A549 (cell line): ENCODE data around the gene LRCOL1. TPM values are rescaled to one million over a fixed set of nuclear protein-coding genes. Genes with fewer than 3 reads are reported as not detected.

ENCODE experiments used
- ATAC-seq, 2 experiments: fragments of 200-7000 bp in 1 of 2; fragments of >200 bp in 1 of 2; cut with Nextera tagmentation in 1 of 2; cut with Tn5 transposase in 1 of 2; 3 replicates each; pipeline versions ENCODE4 v1.8.0 to v1.9.1; 2018 to 2020; ENCODE audit warnings: mild to moderate bottlenecking in 1 of 2, moderate library complexity in 1 of 2
- CTCF ChIA-PET: fragments of 300-600 bp; sonication (Branson Sonifier 250); formaldehyde crosslinking; extraction: SDS; loops from one replicate; lab custom pipeline; 2021; ENCODE audit warnings: antibody characterized with exemption, inconsistent platforms; lab: Yijun Ruan, JAX
- POLR2A ChIA-PET: fragments of 350-600 bp; formaldehyde crosslinking; extraction: SDS; loops from one replicate; lab custom pipeline; 2021; ENCODE audit warnings: antibody characterized with exemption, inconsistent platforms; lab: Yijun Ruan, JAX
- DNase-seq, 2 experiments: peaks; one replicate each; pipeline versions ENCODE4 v3.0.0 to v3.0.0-alpha.2; 2011 to 2016; ENCODE audit warnings: low read depth in 1 of 2, low spot score in 1 of 2
- FAIRE-seq: peaks from 2 replicates; lab custom pipeline; 2011; peaks lifted over from hg19 to GRCh38; lab: Jason Lieb, UNC
- H3K27ac ChIP-seq, 2 experiments: fragments of >200 bp; sonication (Bioruptor Twin); formaldehyde crosslinking; 3 replicates each; pipeline ENCODE4 v1.5.1; 2016 to 2017
- H3K4me1 ChIP-seq: fragments of >200 bp; sonication (Bioruptor Twin); formaldehyde crosslinking; 3 replicates; pipeline ENCODE4 v1.6.1; 2016
- H3K4me2 ChIP-seq: fragments of >200 bp; sonication (Bioruptor Twin); formaldehyde crosslinking; 3 replicates; pipeline ENCODE4 v1.6.1; 2016
- H3K4me3 ChIP-seq: fragments of >200 bp; sonication (Bioruptor Twin); formaldehyde crosslinking; 3 replicates; pipeline ENCODE4 v1.5.1; 2016
- H3K9me3 ChIP-seq: fragments of >200 bp; sonication (Bioruptor Twin); formaldehyde crosslinking; 3 replicates; pipeline ENCODE4 v1.6.1; 2016
- ATOH8 ChIP-seq: fragments of 250-450 bp; sonication (Bioruptor Pico); IDR thresholded peaks from 2 replicates; pipeline ENCODE4 v1.5.0; 2020; ENCODE audit warnings: low read depth, mild to moderate bottlenecking, moderate library complexity
- BHLHE40 ChIP-seq: IDR thresholded peaks from 2 replicates; pipeline ENCODE4 v1.6.1; 2012; ENCODE audit warnings: low read depth, low read length, inconsistent platforms
- CBX2 ChIP-seq: fragments of 200-600 bp; sonication (generic); IDR thresholded peaks from 2 replicates; pipeline ENCODE4 v1.6.1; 2016; ENCODE audit warnings: low read depth, mild to moderate bottlenecking, borderline replicate concordance
- CBX8 ChIP-seq: fragments of 200-600 bp; sonication (generic); IDR thresholded peaks from 2 replicates; pipeline ENCODE4 v1.6.1; 2016
- CHD2 ChIP-seq: fragments of 150-350 bp; IDR thresholded peaks from 2 replicates; pipeline ENCODE4 v1.6.1; 2014; ENCODE audit warnings: low read length; ENCODE audit not compliant: partially characterized antibody
- FOSL2 ChIP-seq, 2 experiments: fragments of 450-650 bp in 1 of 2; fragments of >200 bp in 1 of 2; sonication (Bioruptor Twin) in 1 of 2; formaldehyde crosslinking; IDR thresholded peaks; 2 replicates each; pipeline versions ENCODE4 v1.5.0 to v1.6.1; 2016 to 2020; ENCODE audit warnings: mild to moderate bottlenecking in 1 of 2, moderate library complexity in 1 of 2
- GATA3 ChIP-seq: IDR thresholded peaks from 2 replicates; pipeline ENCODE4 v1.6.1; 2012; ENCODE audit warnings: borderline replicate concordance
- HDAC2 ChIP-seq: fragments of 200-600 bp; sonication (generic); IDR thresholded peaks from 2 replicates; pipeline ENCODE4 v1.6.1; 2016
- HOXB13 ChIP-seq: fragments of 250-450 bp; sonication (Bioruptor Pico); IDR thresholded peaks from 2 replicates; pipeline ENCODE4 v1.5.0; 2020; ENCODE audit warnings: low read depth, mild to moderate bottlenecking, moderate library complexity
- HOXB5 ChIP-seq: fragments of 250-450 bp; sonication (Bioruptor Pico); IDR thresholded peaks from 2 replicates; pipeline ENCODE4 v1.5.0; 2020; ENCODE audit warnings: mild to moderate bottlenecking, moderate library complexity
- MAFK ChIP-seq: fragments of 450-650 bp; IDR thresholded peaks from 2 replicates; pipeline ENCODE4 v1.6.1; 2014; ENCODE audit not compliant: partially characterized antibody
- MYC ChIP-seq: IDR thresholded peaks from 2 replicates; pipeline ENCODE4 v1.6.1; 2012; ENCODE audit warnings: mild to moderate bottlenecking, inconsistent platforms, low read length, improper control_type of control experiment, borderline replicate concordance
- NR3C1 ChIP-seq: fragments of >200 bp; sonication (Bioruptor Twin); formaldehyde crosslinking; IDR thresholded peaks from 3 replicates; pipeline ENCODE4 v1.6.1; 2017
- POLR2A ChIP-seq: IDR thresholded peaks from 2 replicates; pipeline ENCODE4 v1.6.1; 2012; ENCODE audit warnings: mild to moderate bottlenecking, low read length
- POLR2AphosphoS2 ChIP-seq: conservative IDR thresholded peaks from 2 replicates; pipeline ENCODE4 v1.6.1; 2012; ENCODE audit warnings: low read length, improper control_type of control experiment, inconsistent platforms
- RAD21 ChIP-seq, 2 experiments: fragments of >200 bp in 1 of 2; sonication (Bioruptor Twin) in 1 of 2; formaldehyde crosslinking in 1 of 2; IDR thresholded peaks in 1 of 2; conservative IDR thresholded peaks in 1 of 2; 2 replicates in 1 of 2; 3 replicates in 1 of 2; pipeline ENCODE4 v1.6.1; 2012 to 2018; ENCODE audit warnings: inconsistent platforms in 1 of 2
- REST ChIP-seq: fragments of 200-600 bp; sonication (generic); IDR thresholded peaks from 2 replicates; pipeline ENCODE4 v1.6.1; 2016; ENCODE audit warnings: antibody characterized with exemption, mild to moderate bottlenecking, moderate library complexity
- TP53 ChIP-seq: fragments of 250-450 bp; sonication (Bioruptor Pico); IDR thresholded peaks from 2 replicates; pipeline ENCODE4 v1.5.0; 2021; ENCODE audit warnings: mild to moderate bottlenecking, moderate library complexity
- ZC3H11A ChIP-seq: fragments of 450-650 bp; IDR thresholded peaks from 2 replicates; pipeline ENCODE4 v1.6.1; 2014; ENCODE audit warnings: antibody characterized with exemption, mild to moderate bottlenecking
- ZNF302 ChIP-seq: fragments of 250-450 bp; sonication (Bioruptor Pico); IDR thresholded peaks from 2 replicates; pipeline ENCODE4 v1.9.0; 2021; ENCODE audit warnings: inconsistent platforms, mild to moderate bottlenecking, moderate library complexity
- WGBS: methylation state at CpG from one replicate; pipeline ENCODE4 v1.1.6; 2017; ENCODE audit errors: missing lambda C conversion rate; 5-methylcytosine and 5-hydroxymethylcytosine counted together
- polyA minus RNA-seq: library from RNA; depleted of rRNA, polyadenylated mRNA; stranded (reverse); fragments of >200 nt; gene quantifications from 2 replicates; pipeline ENCODE4 v1.2.3, GENCODE V29; 2011; rRNA and poly(A)+ RNA removed
- polyA plus RNA-seq, 4 experiments: library from polyadenylated mRNA; depleted of rRNA in 3 of 4; stranded (reverse); fragments of >200 nt; fragmentation: RNase III in 1 of 4; extraction: RNeasy Plus Mini Kit Qiagen cat#74134 plus additional on column Dnase treatment in 1 of 4; gene quantifications; 2 replicates in 3 of 4; 3 replicates in 1 of 4; pipeline ENCODE4 v1.2.3, GENCODE V29; 2011 to 2017
- TF ChIP-seq, protein P1 (sequence below): IDR thresholded peaks from 2 replicates; pipeline ENCODE4 v1.6.1; 2012
- TF ChIP-seq, protein P2 (sequence below): fragments of >200 bp; sonication (Bioruptor Twin); formaldehyde crosslinking; IDR thresholded peaks from 3 replicates; pipeline ENCODE4 v1.5.1; 2016

The LRCOL1 gene
- polyA plus RNA-seq (2011; rRNA removed) (not detected in 2 replicates), polyA plus RNA-seq (2017; fragmentation: RNase III; extraction: RNeasy Plus Mini Kit Qiagen cat#74134 plus additional on column Dnase treatment) (not detected in 3 replicates), polyA minus RNA-seq (not detected in 2 replicates)
- polyA plus RNA-seq (2012; cell fraction: cytosol; rRNA removed) = not detected in 2 replicates
- polyA plus RNA-seq (2012; cell fraction: nucleus; rRNA removed) = not detected in 2 replicates

GRCh38 chr12:132610051-132610759, at the start of gene LRCOL1:
TSS of gene LRCOL1 (minus strand) at chr12:132610582. CDS start at chr12:132606251, 4,331 bp downstream.
- TF ChIP-seq FOSL2 (IDR thresholded peaks at IDR 0.05) (no peak), FOSL2 (CRISPR knock-in tag; IDR thresholded peaks at IDR 0.05) (no peak), HOXB5 (CRISPR knock-in tag) (no peak), MAFK (no peak), HOXB13 (CRISPR knock-in tag) (no peak)
- no peak within 1 kb of the TSS for H3K27ac ChIP-seq
- no peaks in the 10 kb centered on the region for H3K4me1 ChIP-seq
- no peak for FAIRE-seq
- CTCF ChIA-PET = interaction anchor here (0.9 to 11.9 kb wide), 7 partner anchors 10 to 457 kb away, joined by 3 to 132 read pairs (median 5); no protein-coding TSS in a partner anchor
- DNase-seq = no peak
- no peak within 1 kb of the TSS for H3K4me2 ChIP-seq
- POLR2A ChIA-PET = no interaction called here
- 66% methylated on average over 31 of the region's 35 CpGs for WGBS
- no peak within 1 kb of the TSS for H3K4me3 ChIP-seq
- peaks cover 15% of the 10 kb centered on the region; the same call in 2 of the 3 replicates for H3K9me3 ChIP-seq
- ATAC-seq = no peak

DNA sequence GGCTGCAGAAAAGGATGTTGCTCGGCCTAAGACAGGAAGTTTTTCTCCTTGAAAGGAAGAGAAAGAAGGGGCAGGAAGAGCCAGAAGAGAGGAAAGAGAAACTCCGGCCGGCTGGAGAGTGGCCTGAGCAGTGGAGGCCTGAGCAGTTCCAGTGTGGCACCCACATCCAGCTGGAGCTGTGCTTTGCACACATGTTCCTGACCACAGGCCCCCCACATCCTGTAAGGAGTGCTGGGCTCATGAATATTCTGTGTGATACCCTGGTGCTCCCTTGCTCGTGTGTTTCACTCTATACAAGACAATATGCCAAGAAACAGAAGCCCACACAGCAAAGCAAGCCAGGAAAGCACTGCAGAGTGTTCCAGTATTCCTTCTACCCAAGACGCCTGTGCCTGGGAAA, 49.7 kb upstream of the LRCOL1 start:
- FAIRE-seq (no peak), DNase-seq (no peak), ATAC-seq (no peak)
- Histone ChIP-seq H3K4me2 (no peak overlapping the region), H3K27ac (no peak overlapping the region), H3K4me1 (no peaks in the 10 kb centered on the region), H3K4me3 (no peak overlapping the region), H3K9me3 (no peaks in the 10 kb centered on the region)
- ChIA-PET POLR2A (no interaction called here), CTCF (interaction anchor here (1.1 kb wide), 1 partner anchor 22 kb away, joined by 6 read pairs; no protein-coding TSS in a partner anchor)
- WGBS = 85% methylated on average over 5 of the region's 5 CpGs
- no peak for TF ChIP-seq MYC
- no peak for TF ChIP-seq ATOH8 (CRISPR knock-in tag)
- no peak for TF ChIP-seq TP53 (CRISPR knock-in tag)
- TF ChIP-seq, protein P1, sequence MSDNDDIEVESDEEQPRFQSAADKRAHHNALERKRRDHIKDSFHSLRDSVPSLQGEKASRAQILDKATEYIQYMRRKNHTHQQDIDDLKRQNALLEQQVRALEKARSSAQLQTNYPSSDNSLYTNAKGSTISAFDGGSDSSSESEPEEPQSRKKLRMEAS = no peak
- TF ChIP-seq ZNF302 = no peak
- TF ChIP-seq HDAC2 = no peak
- no peak for TF ChIP-seq GATA3
- TF ChIP-seq MAFK = no peak
- no peak for TF ChIP-seq CBX2
- TF ChIP-seq CBX8 = no peak
- TF ChIP-seq POLR2AphosphoS2 = no peak

- POLR2A ChIA-PET = interaction anchor here (0.7 kb wide), 1 partner anchor 55 kb away, joined by 9 read pairs; no protein-coding TSS in a partner anchor
- Histone ChIP-seq H3K4me1 (no peaks in the 10 kb centered on the region), H3K4me2 (no peak overlapping the region), H3K9me3 (no peaks in the 10 kb centered on the region), H3K4me3 (no peak overlapping the region), H3K27ac (no peak overlapping the region)
- no peak for DNase-seq
- no peak for FAIRE-seq
- 98% methylated on average over 16 of the region's 16 CpGs for WGBS
- TF ChIP-seq CHD2 (no peak), CBX2 (no peak), FOSL2 (IDR thresholded peaks at IDR 0.05) (no peak), FOSL2 (CRISPR knock-in tag; IDR thresholded peaks at IDR 0.05) (no peak), RAD21 (conservative IDR thresholded peaks at IDR 0.05 in 1 of 2, IDR thresholded peaks at IDR 0.05 in 1 of 2) (no peak), REST (no peak), NR3C1 (no peak), ZC3H11A (no peak), HDAC2 (no peak), POLR2A (no peak), BHLHE40 (no peak), CBX8 (no peak)
- TF ChIP-seq, protein P1 = no peak
- TF ChIP-seq, protein P2, sequence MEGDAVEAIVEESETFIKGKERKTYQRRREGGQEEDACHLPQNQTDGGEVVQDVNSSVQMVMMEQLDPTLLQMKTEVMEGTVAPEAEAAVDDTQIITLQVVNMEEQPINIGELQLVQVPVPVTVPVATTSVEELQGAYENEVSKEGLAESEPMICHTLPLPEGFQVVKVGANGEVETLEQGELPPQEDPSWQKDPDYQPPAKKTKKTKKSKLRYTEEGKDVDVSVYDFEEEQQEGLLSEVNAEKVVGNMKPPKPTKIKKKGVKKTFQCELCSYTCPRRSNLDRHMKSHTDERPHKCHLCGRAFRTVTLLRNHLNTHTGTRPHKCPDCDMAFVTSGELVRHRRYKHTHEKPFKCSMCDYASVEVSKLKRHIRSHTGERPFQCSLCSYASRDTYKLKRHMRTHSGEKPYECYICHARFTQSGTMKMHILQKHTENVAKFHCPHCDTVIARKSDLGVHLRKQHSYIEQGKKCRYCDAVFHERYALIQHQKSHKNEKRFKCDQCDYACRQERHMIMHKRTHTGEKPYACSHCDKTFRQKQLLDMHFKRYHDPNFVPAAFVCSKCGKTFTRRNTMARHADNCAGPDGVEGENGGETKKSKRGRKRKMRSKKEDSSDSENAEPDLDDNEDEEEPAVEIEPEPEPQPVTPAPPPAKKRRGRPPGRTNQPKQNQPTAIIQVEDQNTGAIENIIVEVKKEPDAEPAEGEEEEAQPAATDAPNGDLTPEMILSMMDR = no peak
- no peak for ATAC-seq
- CTCF ChIA-PET = interaction anchor here (1.1 to 1.4 kb wide), 2 partner anchors 11 to 21 kb away, joined by 3 to 6 read pairs; no protein-coding TSS in a partner anchor
Observed at GRCh38 chr12:132659146-132659545, 48.8 kb upstream of the LRCOL1 start.
